GM23248 (cell line): Measurements from ENCODE around the gene HPS1. TPM values are rescaled to one million over a fixed set of nuclear protein-coding genes. Genes with fewer than 3 reads are reported as not detected.

Experiments used
- DNase-seq: peaks from one replicate; pipeline ENCODE4 v3.0.0-alpha.2; 2015
- H2AFZ ChIP-seq: fragments of 200-600 bp; sonication (generic); 2 replicates; pipeline ENCODE4 v1.6.1; 2016; ENCODE audit warnings: antibody characterized with exemption
- H3F3A ChIP-seq: fragments of 200-600 bp; sonication (generic); 2 replicates; pipeline ENCODE4 v1.6.1; 2016; ENCODE audit warnings: mild to moderate bottlenecking, antibody characterized with exemption, mixed run types; ENCODE audit not compliant: insufficient read depth
- H3K27ac ChIP-seq: fragments of 200-600 bp; sonication (generic); 2 replicates; pipeline ENCODE4 v1.5.1; 2016; ENCODE audit warnings: mild to moderate bottlenecking
- H3K27me3 ChIP-seq: fragments of 200-600 bp; sonication (generic); replicated peaks from 2 replicates; pipeline ENCODE4 v1.6.1; 2016; ENCODE audit warnings: mild to moderate bottlenecking; ENCODE audit not compliant: insufficient read depth
- H3K36me3 ChIP-seq: fragments of 200-600 bp; sonication (generic); 2 replicates; pipeline ENCODE4 v1.6.1; 2016; ENCODE audit warnings: low read depth, mild to moderate bottlenecking
- H3K4me1 ChIP-seq: fragments of 200-600 bp; sonication (generic); 2 replicates; pipeline ENCODE4 v1.6.1; 2016; ENCODE audit warnings: mild to moderate bottlenecking; ENCODE audit not compliant: insufficient read depth
- H3K4me2 ChIP-seq: fragments of 200-600 bp; sonication (generic); one replicate; pipeline ENCODE4 v1.6.1; 2016; ENCODE audit warnings: mild to moderate bottlenecking; ENCODE audit not compliant: unreplicated experiment
- H3K4me3 ChIP-seq: fragments of 200-600 bp; sonication (generic); 2 replicates; pipeline ENCODE4 v1.5.1; 2016; ENCODE audit warnings: mild to moderate bottlenecking
- H3K79me2 ChIP-seq: fragments of 200-600 bp; sonication (generic); 2 replicates; pipeline ENCODE4 v1.6.1; 2016; ENCODE audit warnings: mild to moderate bottlenecking; ENCODE audit not compliant: insufficient read depth
- H3K9ac ChIP-seq: fragments of 200-600 bp; sonication (generic); 2 replicates; pipeline ENCODE4 v1.6.1; 2016; ENCODE audit warnings: mild to moderate bottlenecking
- H3K9me2 ChIP-seq: fragments of 200-600 bp; sonication (generic); 2 replicates; pipeline ENCODE4 v1.6.1; 2016; ENCODE audit warnings: mixed run types, mild to moderate bottlenecking, moderate library complexity; ENCODE audit not compliant: insufficient read depth
- H3K9me3 ChIP-seq: fragments of 200-600 bp; sonication (generic); one replicate; pipeline ENCODE4 v1.6.1; 2017; ENCODE audit warnings: low read depth
- H4K20me1 ChIP-seq: fragments of 200-600 bp; sonication (generic); 2 replicates; pipeline ENCODE4 v1.6.0; 2016; ENCODE audit not compliant: insufficient read depth
- EZH2 ChIP-seq: fragments of 200-600 bp; sonication (generic); IDR thresholded peaks from 2 replicates; pipeline ENCODE4 v1.6.1; 2018; ENCODE audit warnings: antibody characterized with exemption, mild to moderate bottlenecking; ENCODE audit not compliant: insufficient read depth, poor library complexity, severe bottlenecking
- EZH2phosphoT487 ChIP-seq: fragments of 200-600 bp; sonication (generic); IDR thresholded peaks from 2 replicates; pipeline ENCODE4 v1.6.1; 2018; ENCODE audit warnings: antibody characterized with exemption, moderate library complexity, mild to moderate bottlenecking, low read depth; ENCODE audit not compliant: insufficient read depth
- WGBS, 2 experiments: methylation state at CpG; one replicate each; pipeline ENCODE4 v1.1.6; 2015 to 2017; ENCODE audit warnings: low lambda C conversion rate in 2 of 2, low coverage in 1 of 2; ENCODE audit errors: missing lambda C conversion rate in 2 of 2; 5-methylcytosine and 5-hydroxymethylcytosine counted together
- in situ Hi-C: fragments of 300-500 bp; cut with MboI; formaldehyde crosslinking; loops from 2 replicates; pipeline ENCODE4 v1.15.0; 2020
- polyA plus RNA-seq: library from polyadenylated mRNA; unstranded; fragments of >200 nt; fragmentation: Nextera tagmentation; extraction: Ambion mirVana; gene quantifications from 2 replicates; pipeline ENCODE4 v1.2.1, GENCODE V29; 2016
- total RNA-seq: library from RNA; depleted of rRNA; stranded (reverse); fragments of >200 nt; shearing (Covaris generic); gene quantifications from 2 replicates; pipeline ENCODE4 v1.2.3, GENCODE V29; 2014; rRNA removed

Gene HPS1
- total RNA-seq, result 53.2 and 54.5 TPM in 2 replicates
- polyA plus RNA-seq, result 80.6 and 86.9 TPM in 2 replicates

DNA sequence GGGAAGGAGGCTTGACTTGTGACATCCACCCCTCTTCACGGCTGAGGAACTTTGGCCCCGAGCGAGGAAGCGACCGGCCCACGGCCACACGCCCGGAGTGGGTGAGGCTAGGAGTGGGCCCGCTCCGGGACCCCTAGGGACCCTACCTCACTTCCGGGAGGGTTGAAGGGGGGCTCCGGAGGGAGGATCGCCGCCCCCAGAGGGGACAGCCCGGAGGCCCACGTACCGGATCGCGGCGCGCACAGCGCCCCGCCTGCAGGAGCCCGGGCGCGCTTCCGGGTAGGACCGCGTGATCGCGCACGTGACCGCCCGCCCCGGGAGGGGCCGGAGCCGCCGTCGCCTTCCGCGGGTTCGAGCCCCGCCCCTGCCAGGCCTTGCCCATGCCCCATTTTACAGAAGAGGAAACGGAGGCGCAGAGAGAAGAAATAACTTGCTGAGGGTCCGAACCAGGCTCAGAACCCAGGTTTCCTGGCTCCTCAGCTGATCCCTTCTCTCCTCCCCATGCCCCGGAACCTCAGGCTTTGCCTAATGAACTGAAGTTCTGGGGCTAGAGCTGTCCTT is at the start of gene HPS1:
TSS of gene HPS1 (minus strand) at position 275 of the 561 bp plus-strand sequence. CDS start 3,695 bp downstream, outside the sequence.
- Histone ChIP-seq H3K4me2 (peak within 1 kb of the TSS; percentile 84), H3K27ac (peak within 1 kb of the TSS; percentile 63), H3K27me3 (no peaks in the 10 kb centered on the region), H3K36me3 (peaks cover 10% of the 10 kb centered on the region), H3K4me1 (peaks cover 13% of the 10 kb centered on the region), H4K20me1 (no peaks in the 10 kb centered on the region), H3K4me3 (peak within 1 kb of the TSS; percentile 84), H3K79me2 (peaks cover 19% of the 10 kb centered on the region), H3K9ac (peak within 1 kb of the TSS; percentile 95), H3F3A (no peaks in the 10 kb centered on the region), H2AFZ (peak within 1 kb of the TSS; percentile 97), H3K9me3 (no peaks in the 10 kb centered on the region), H3K9me2 (no peaks in the 10 kb centered on the region)
- DNase-seq, result peak; percentile 93
- in situ Hi-C loops, result no loop called here
- 2 to 3% methylated on average over 43 to 45 of the region's 47 CpGs for WGBS, 2 experiments
- no peak for TF ChIP-seq EZH2
- no peak for TF ChIP-seq EZH2phosphoT487

DNA sequence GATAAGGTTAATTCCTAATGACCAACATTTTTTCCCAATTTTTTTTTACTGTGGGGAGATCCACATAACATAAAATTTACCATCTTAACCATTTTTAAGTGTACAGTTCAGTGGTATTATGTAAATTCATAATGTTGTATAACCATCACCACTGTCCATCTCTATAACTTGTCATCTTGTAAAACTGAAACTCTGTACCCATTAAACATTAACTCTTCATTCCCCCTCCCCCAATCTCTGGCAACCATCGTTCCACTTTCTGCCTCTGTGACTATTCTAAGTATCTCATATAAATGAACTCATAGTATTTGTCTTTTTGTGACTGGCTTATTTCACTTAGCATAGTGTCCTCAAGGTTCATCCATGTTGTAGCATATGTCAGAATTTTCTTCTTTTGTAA is 46.0 kb upstream of the HPS1 start:
- no peak overlapping the region for H2AFZ ChIP-seq
- H3K4me2 ChIP-seq, result no peak overlapping the region
- no peaks in the 10 kb centered on the region for H3K27me3 ChIP-seq
- H3K79me2 ChIP-seq, result no peaks in the 10 kb centered on the region
- no peak for DNase-seq
- no peaks in the 10 kb centered on the region for H3K9me3 ChIP-seq
- H3F3A ChIP-seq, result peaks cover 12% of the 10 kb centered on the region; the same call in 1 of the 2 replicates
- H3K27ac ChIP-seq, result no peak overlapping the region
- TF ChIP-seq EZH2phosphoT487, result no peak
- TF ChIP-seq EZH2, result no peak
- H3K9me2 ChIP-seq, result 0 out of 2 replicates have a peak, but pooled peaks cover 2% of the 10 kb centered on the region
- no peak overlapping the region for H3K9ac ChIP-seq
- 83 to 86% methylated on average over 1 of the region's 1 CpG for WGBS, 2 experiments
- peaks cover 23% of the 10 kb centered on the region for H3K4me1 ChIP-seq
- in situ Hi-C loops, result no loop called here
- no peak overlapping the region for H3K4me3 ChIP-seq
- no peaks in the 10 kb centered on the region for H4K20me1 ChIP-seq
- H3K36me3 ChIP-seq, result no peaks in the 10 kb centered on the region

DNA sequence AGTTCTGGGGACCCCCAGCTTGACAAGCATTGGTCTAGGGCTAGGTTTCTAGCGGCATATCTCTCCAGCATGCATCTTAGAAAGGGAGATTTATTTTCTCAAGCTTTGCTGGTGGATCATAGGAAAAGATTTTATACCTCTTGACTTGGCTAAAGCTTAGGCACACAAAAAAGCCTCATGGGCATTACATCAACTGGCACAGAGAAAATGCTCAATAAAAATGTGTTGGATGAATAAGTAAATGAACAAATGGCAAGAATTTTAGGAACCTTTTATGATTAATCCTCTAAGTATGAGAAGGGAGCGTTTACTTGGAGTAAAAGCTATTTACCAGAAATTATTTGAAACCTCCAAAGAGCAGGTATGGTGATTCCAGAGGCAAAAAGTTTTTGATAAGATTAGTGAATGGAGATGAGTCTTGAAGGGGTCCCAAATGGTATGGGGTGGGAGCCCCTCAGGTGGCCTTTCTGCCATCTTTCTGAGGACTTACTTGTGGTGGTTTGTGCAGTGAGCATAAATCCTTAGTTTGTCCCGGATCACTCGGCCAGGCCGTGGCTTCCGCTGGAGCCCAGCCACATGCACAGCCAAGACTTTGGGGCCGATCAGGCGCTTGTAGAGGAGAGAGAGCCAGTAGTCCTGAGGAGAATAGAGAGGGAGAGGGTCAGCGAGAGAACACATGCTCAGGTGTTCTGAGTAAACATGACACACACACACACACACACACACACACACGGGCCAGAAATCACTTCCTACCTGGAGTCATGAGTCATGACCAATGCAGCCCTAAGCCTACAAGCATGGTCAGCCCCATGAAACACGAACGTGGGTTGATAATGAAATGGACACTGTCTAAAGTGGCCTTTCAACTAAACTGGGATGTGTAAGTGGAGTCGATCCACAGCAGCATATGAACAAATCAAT is 43.1 kb upstream of the HPS1 start:
- Histone ChIP-seq H3K36me3 (no peaks in the 10 kb centered on the region), H3K79me2 (no peaks in the 10 kb centered on the region), H3K4me2 (peak overlapping the region; percentile 37), H4K20me1 (no peaks in the 10 kb centered on the region), H3F3A (peaks cover 39% of the 10 kb centered on the region), H3K9me2 (0 out of 2 replicates have a peak, but pooled peaks cover 2% of the 10 kb centered on the region), H3K27ac (peak overlapping the region; percentile 46), H2AFZ (peak overlapping the region; percentile 72), H3K9ac (no peak overlapping the region), H3K4me1 (peaks cover 47% of the 10 kb centered on the region), H3K4me3 (peak overlapping the region; percentile 6; the same call in 1 of the 2 replicates), H3K27me3 (no peaks in the 10 kb centered on the region), H3K9me3 (no peaks in the 10 kb centered on the region)
- 37 to 39% methylated on average over 12 to 13 of the region's 13 CpGs for WGBS, 2 experiments
- TF ChIP-seq EZH2phosphoT487 (no peak), EZH2 (no peak)
- peak; percentile 59 for DNase-seq
- in situ Hi-C loops, result no loop called here

DNA sequence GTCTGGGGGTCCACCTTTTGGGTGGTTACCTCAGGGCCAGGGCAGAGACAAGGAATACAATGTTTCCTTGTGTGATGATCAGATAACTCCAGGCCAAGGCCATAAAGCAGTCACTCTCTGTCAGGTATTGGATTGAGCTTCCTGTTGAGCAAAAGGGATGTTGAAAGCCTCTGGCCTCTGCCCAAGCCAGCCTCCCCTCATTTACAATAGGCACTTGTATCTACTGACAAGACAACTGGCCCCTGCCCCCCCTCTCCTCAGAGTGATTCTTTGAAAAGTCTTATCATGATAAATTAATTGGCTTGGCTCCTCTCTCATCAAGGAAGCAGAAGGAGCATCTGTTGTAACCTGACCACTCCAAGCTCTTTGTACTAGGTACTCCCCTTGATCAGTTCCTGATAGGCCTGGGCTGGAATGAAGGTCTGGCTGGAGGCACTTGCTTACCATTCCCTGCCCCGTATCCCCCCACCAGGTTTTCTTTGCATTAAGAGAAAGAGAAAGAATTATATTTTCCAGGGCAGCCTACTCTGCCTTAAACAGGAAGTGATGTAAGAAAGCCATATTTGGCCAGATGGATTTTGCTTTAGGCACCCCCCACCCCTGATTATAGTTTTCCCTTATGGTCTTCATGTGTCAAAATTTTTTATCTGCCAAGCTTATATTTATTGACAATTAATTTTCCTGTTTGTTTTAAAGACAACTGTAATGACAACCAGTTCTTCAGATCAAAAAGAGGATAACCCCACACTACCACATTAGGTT is 42.1 kb upstream of the HPS1 start:
- WGBS, 2 experiments, result 93% methylated on average over 1 of the region's 1 CpG
- Histone ChIP-seq H3K4me2 (peak overlapping the region; percentile 37), H3K9me3 (no peaks in the 10 kb centered on the region), H3K4me1 (peaks cover 47% of the 10 kb centered on the region), H3F3A (peaks cover 39% of the 10 kb centered on the region), H3K9ac (no peak overlapping the region), H3K4me3 (no peak overlapping the region), H2AFZ (peak overlapping the region; percentile 72), H3K27ac (peak overlapping the region; percentile 46), H3K36me3 (no peaks in the 10 kb centered on the region), H3K27me3 (no peaks in the 10 kb centered on the region), H3K9me2 (0 out of 2 replicates have a peak, but pooled peaks cover 2% of the 10 kb centered on the region), H3K79me2 (no peaks in the 10 kb centered on the region), H4K20me1 (no peaks in the 10 kb centered on the region)
- in situ Hi-C loops, result no loop called here
- no peak for TF ChIP-seq EZH2phosphoT487
- TF ChIP-seq EZH2, result no peak
- DNase-seq, result no peak
